ENCODE results near the gene USH1G.

Gene USH1G

DNA sequence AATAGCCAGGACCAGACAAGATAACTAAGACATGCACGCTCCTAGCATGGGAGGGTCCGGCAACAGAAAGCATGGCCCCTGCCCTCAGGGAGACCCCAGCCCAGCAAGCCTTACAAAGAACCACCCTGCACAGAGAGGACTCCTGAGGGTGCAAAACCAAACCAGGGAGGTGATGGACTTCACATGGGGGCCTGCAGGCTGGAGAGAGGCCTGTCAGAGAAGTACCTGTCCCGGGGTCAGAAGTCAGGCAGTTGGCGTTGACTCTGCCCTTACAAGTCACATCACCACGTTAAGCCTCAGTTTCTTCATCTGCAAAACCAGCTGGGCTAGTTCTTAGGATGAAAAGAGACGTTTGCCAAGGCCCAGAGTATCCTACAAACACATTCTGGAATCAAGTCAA is 5.7 kb upstream of the USH1G start:
- WGBS (ENCODE audit: insufficient coverage, insufficient read length): no CpG with 5 or more reads among the region's 6 CpGs
- Histone ChIP-seq H3K4me1 (ENCODE audit: control insufficient read depth, insufficient read depth, low read length) (peaks cover 2% of the 10 kb centered on the region; the same call in 1 of the 2 replicates), H3K27ac (ENCODE audit: low read length) (no peak overlapping the region), H3K9me3 (ENCODE audit: control insufficient read depth, insufficient read depth, low read length) (no peaks in the 10 kb centered on the region), H3K27me3 (ENCODE audit: control insufficient read depth, insufficient read depth, low read length) (peaks cover 29% of the 10 kb centered on the region), H3K4me3 (ENCODE audit: low read length) (no peak overlapping the region), H3K36me3 (ENCODE audit: control insufficient read depth, insufficient read depth, low read length) (no peaks in the 10 kb centered on the region; the same call in 1 of the 2 replicates)
- DNase-seq (ENCODE audit: low read depth, low spot score): no peak

DNA sequence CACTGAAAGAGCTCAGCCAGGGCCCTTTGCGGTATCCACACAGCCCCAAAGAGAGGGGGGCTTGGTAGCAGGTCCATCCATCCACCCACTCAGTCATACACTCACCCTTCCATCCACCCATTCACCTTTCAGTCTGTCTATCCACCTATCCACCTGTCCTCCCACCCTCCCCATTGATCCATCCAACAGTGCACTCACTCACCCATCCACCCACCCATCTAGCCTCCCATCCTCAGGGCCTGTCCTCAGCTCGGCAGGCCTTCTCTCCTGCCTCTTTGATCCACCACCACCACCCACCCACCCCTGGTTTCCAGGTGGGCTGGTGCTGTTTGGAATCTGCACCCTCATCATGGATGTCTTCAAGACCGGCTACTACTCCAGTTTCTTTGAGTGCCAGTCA is 2.2 kb upstream of the USH1G start:
- no CpG with 5 or more reads among the region's 3 CpGs for WGBS (ENCODE audit: insufficient coverage, insufficient read length)
- H3K4me3 ChIP-seq (ENCODE audit: low read length): no peak overlapping the region
- peaks cover 10% of the 10 kb centered on the region for H3K4me1 ChIP-seq (ENCODE audit: control insufficient read depth, insufficient read depth, low read length)
- no peaks in the 10 kb centered on the region; the same call in 1 of the 2 replicates for H3K36me3 ChIP-seq (ENCODE audit: control insufficient read depth, insufficient read depth, low read length)
- H3K27me3 ChIP-seq (ENCODE audit: control insufficient read depth, insufficient read depth, low read length): peaks cover 40% of the 10 kb centered on the region
- H3K27ac ChIP-seq (ENCODE audit: low read length): no peak overlapping the region
- H3K9me3 ChIP-seq (ENCODE audit: control insufficient read depth, insufficient read depth, low read length): no peaks in the 10 kb centered on the region
- DNase-seq (ENCODE audit: low read depth, low spot score): no peak

DNA sequence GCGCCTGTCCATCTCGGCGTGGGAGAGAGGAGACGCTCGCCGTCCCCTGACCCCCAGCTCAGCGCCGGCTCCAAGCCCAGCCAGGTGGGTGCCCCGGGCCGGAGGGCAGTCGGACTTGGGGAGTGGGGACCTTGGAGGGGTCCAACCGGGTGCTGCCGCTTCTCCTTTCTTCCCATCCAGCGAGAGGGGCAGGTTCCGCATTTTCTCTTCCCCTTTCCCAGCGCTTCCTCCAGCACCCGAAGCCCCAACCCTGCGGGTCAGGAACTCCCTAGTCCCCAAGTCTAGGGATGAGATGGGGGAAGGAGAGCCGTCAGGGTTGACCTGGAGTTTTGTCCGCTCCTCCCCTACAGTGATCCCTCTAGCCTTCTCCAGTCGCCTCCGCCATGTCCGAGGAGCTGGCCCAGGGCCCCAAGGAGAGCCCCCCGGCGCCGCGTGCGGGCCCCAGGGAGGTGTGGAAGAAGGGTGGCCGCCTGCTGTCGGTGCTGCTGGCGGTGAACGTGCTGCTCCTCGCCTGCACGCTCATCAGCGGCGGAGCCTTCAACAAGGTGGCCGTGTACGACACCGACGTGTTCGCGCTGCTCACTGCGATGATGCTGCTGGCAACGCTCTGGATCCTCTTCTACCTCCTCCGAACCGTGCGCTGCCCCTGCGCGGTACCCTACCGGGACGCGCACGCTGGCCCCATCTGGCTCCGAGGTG is 1.3 kb upstream of the USH1G start, which contains the start of gene OTOP2:
Gene OTOP2, plus strand, starts transcription at position 24 of the 699 bp plus-strand sequence. Its CDS starts 360 bp downstream, at position 384.
- DNase-seq (ENCODE audit: low read depth, low spot score): no peak
- Histone ChIP-seq H3K4me1 (ENCODE audit: control insufficient read depth, insufficient read depth, low read length) (peaks cover 10% of the 10 kb centered on the region), H3K36me3 (ENCODE audit: control insufficient read depth, insufficient read depth, low read length) (no peaks in the 10 kb centered on the region; the same call in 1 of the 2 replicates), H3K4me3 (ENCODE audit: low read length) (peak within 1 kb of the TSS; percentile 30; the same call in 1 of the 2 replicates), H3K27ac (ENCODE audit: low read length) (no peak within 1 kb of the TSS), H3K9me3 (ENCODE audit: control insufficient read depth, insufficient read depth, low read length) (no peaks in the 10 kb centered on the region), H3K27me3 (ENCODE audit: control insufficient read depth, insufficient read depth, low read length) (peaks cover 40% of the 10 kb centered on the region)
- no CpG with 5 or more reads among the region's 54 CpGs for WGBS (ENCODE audit: insufficient coverage, insufficient read length)

DNA sequence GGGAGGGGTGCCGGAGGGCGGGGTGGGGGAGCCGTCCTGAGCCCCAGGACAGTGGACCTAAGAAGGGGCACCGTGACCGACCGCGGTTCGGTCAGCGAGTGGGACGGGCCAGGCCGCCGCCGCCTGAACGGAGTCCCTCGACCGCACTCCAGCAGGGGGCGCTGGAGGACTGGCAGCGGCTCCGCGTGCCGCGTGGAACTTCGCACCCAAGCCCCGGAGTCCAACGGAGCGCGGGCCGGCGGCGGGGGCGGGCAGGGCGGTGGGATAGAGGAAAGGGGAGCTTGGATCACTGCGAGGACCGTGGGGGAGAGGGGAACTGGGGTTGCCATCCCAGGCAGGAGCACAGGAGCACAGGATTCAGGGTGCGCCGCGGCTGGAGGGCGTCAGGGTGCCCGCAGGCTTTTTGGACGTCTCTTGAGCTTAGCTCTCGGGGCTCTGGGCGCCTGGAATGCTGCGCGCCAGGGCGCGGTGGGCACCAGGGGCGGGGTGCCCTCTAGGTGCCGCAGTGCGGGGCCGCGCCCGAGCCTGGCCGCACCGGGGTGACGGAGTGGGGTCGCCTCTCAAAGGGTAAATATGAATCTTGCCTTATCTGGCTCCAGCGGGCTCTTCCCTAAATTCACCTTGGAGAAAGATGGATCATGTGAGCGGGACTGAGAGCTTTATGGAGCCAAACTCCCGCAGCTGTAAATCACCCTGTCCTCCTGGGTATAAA is 639 bp upstream of the USH1G start:
- H3K27ac ChIP-seq (ENCODE audit: low read length): no peak overlapping the region
- no peaks in the 10 kb centered on the region for H3K9me3 ChIP-seq (ENCODE audit: control insufficient read depth, insufficient read depth, low read length)
- H3K27me3 ChIP-seq (ENCODE audit: control insufficient read depth, insufficient read depth, low read length): peaks cover 40% of the 10 kb centered on the region
- peaks cover 10% of the 10 kb centered on the region for H3K4me1 ChIP-seq (ENCODE audit: control insufficient read depth, insufficient read depth, low read length)
- H3K36me3 ChIP-seq (ENCODE audit: control insufficient read depth, insufficient read depth, low read length): no peaks in the 10 kb centered on the region; the same call in 1 of the 2 replicates
- WGBS (ENCODE audit: insufficient coverage, insufficient read length): no CpG with 5 or more reads among the region's 59 CpGs
- peak overlapping the region; percentile 30; the same call in 1 of the 2 replicates for H3K4me3 ChIP-seq (ENCODE audit: low read length)
- no peak for DNase-seq (ENCODE audit: low read depth, low spot score)

DNA sequence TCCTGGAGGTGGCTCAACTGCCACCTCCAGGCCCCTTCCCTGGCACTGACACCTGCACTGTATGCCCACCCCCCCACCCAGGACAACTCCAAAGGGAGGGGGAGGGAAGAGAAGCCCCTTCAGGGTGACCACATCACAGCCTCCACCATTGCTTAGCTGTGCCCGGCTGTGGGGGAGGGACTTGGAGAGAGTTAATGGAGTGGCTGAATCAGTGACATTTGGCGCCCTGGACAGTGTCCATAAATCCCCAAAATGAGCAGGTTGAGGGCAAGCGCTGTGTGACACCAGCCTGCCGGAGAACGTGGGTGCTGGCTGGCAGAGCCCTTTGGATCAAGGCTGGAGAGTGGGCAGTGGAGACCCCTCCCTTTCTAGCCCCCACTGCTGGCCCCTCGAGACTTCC is 883 bp downstream of the USH1G start:
- no CpG with 5 or more reads among the region's 6 CpGs for WGBS (ENCODE audit: insufficient coverage, insufficient read length)
- no peak for DNase-seq (ENCODE audit: low read depth, low spot score)
- H3K27me3 ChIP-seq (ENCODE audit: control insufficient read depth, insufficient read depth, low read length): peaks cover 40% of the 10 kb centered on the region
- no peaks in the 10 kb centered on the region for H3K9me3 ChIP-seq (ENCODE audit: control insufficient read depth, insufficient read depth, low read length)
- peaks cover 10% of the 10 kb centered on the region for H3K4me1 ChIP-seq (ENCODE audit: control insufficient read depth, insufficient read depth, low read length)
- H3K36me3 ChIP-seq (ENCODE audit: control insufficient read depth, insufficient read depth, low read length): no peaks in the 10 kb centered on the region; the same call in 1 of the 2 replicates
- no peak overlapping the region for H3K27ac ChIP-seq (ENCODE audit: low read length)
- no peak overlapping the region for H3K4me3 ChIP-seq (ENCODE audit: low read length)

DNA sequence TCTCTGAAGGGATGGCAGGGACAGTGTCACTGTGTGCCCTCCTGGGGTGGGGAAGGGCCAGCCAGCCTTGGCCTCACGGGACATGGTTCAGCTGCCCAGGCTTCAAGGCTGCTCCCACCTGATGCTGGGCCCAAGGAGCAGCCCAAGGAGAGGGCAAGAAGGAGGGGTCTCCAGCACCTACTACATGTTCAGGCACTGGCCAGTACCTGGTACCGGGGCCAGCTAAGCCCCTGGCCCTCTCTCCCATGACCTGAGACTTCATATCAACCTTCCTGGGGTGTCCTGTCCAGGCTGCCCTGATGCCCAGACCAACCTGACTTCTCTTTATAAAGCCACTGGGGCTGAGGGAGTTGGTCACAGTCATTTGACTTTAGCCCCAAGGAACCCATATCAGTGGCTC is 1.3 kb downstream of the USH1G start:
- Histone ChIP-seq H3K36me3 (ENCODE audit: control insufficient read depth, insufficient read depth, low read length) (no peaks in the 10 kb centered on the region; the same call in 1 of the 2 replicates), H3K9me3 (ENCODE audit: control insufficient read depth, insufficient read depth, low read length) (no peaks in the 10 kb centered on the region), H3K27ac (ENCODE audit: low read length) (no peak overlapping the region), H3K4me3 (ENCODE audit: low read length) (no peak overlapping the region), H3K27me3 (ENCODE audit: control insufficient read depth, insufficient read depth, low read length) (peaks cover 37% of the 10 kb centered on the region), H3K4me1 (ENCODE audit: control insufficient read depth, insufficient read depth, low read length) (peaks cover 10% of the 10 kb centered on the region)
- no CpG with 5 or more reads among the region's 2 CpGs for WGBS (ENCODE audit: insufficient coverage, insufficient read length)
- no peak for DNase-seq (ENCODE audit: low read depth, low spot score)

DNA sequence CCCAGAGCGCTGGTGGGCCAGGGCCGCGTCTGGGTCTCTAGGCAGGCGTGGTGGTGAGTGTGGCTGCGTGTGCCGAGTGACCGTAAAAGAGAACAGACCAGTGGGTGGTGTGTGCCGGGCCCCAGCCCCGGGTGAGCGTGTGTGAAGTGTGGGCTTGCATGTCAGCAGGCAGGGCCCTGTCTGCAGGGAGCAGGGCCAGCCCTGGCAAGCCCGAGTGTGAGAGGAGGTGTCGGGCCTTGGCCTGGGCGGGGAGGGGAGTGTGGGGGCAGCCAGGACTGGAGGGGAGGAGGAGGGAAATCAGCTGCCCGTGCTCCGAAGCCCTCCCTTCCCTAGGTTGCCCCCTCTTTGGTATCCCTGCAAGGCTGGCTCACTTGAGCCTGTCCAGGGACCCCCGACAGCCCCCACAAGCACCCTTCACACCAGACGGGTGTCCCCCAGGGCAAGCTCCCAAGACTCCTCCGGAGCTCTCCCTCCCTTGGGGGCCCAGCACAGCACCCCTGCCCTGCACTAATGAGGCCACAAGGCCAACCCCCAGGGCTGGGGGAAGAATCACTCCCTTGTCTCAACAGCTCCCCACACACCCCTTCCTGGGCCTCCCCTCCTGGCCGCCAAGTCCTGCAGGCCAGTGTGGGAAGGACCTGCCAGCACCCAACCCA is 1.9 kb downstream of the USH1G start:
- Histone ChIP-seq H3K4me3 (ENCODE audit: low read length) (no peak overlapping the region), H3K36me3 (ENCODE audit: control insufficient read depth, insufficient read depth, low read length) (no peaks in the 10 kb centered on the region; the same call in 1 of the 2 replicates), H3K27ac (ENCODE audit: low read length) (no peak overlapping the region), H3K27me3 (ENCODE audit: control insufficient read depth, insufficient read depth, low read length) (peaks cover 35% of the 10 kb centered on the region), H3K4me1 (ENCODE audit: control insufficient read depth, insufficient read depth, low read length) (peaks cover 10% of the 10 kb centered on the region), H3K9me3 (ENCODE audit: control insufficient read depth, insufficient read depth, low read length) (no peaks in the 10 kb centered on the region)
- no peak for DNase-seq (ENCODE audit: low read depth, low spot score)
- no CpG with 5 or more reads among the region's 19 CpGs for WGBS (ENCODE audit: insufficient coverage, insufficient read length)

DNA sequence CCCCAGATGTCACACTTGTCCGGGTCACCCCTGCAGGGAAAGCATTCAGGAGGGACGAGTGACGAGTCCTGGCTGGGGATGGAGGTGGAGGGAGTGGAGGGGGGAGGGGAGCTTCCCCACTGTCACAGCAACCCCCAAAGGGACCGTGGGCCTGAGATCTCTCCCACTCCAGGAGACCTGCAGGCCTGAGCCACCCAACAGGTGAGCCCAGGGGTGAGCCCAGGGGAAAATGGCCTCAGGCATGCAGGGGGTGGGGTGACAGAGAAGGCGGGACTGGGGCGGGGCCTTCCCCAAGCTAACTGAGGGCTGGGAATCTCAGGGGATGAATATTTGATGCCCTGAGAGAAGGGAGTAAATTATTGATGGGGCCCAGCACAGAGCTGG is 2.4 kb downstream of the USH1G start:
- Histone ChIP-seq H3K36me3 (ENCODE audit: control insufficient read depth, insufficient read depth, low read length) (no peaks in the 10 kb centered on the region; the same call in 1 of the 2 replicates), H3K27ac (ENCODE audit: low read length) (no peak overlapping the region), H3K27me3 (ENCODE audit: control insufficient read depth, insufficient read depth, low read length) (peaks cover 29% of the 10 kb centered on the region), H3K4me1 (ENCODE audit: control insufficient read depth, insufficient read depth, low read length) (peaks cover 10% of the 10 kb centered on the region), H3K4me3 (ENCODE audit: low read length) (no peak overlapping the region), H3K9me3 (ENCODE audit: control insufficient read depth, insufficient read depth, low read length) (no peaks in the 10 kb centered on the region)
- no CpG with 5 or more reads among the region's 6 CpGs for WGBS (ENCODE audit: insufficient coverage, insufficient read length)
- no peak for DNase-seq (ENCODE audit: low read depth, low spot score)

DNA sequence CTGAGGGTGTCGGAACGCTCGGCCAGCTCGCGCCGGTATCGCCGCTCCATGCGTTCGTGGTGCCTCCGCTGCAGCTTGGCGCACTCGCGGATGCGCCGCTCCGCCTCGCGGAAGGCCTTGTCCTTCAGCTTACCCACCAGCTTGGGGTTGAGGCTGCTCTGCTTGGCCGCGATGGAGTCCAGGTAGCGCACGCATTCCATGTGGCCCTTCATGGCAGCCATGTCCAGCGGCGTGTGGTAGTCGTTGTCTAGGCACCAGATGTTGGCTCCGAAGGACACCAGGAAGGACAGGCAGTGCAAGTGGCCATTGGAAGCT is 2.8 kb downstream of the USH1G start:
- Histone ChIP-seq H3K9me3 (ENCODE audit: control insufficient read depth, insufficient read depth, low read length) (no peaks in the 10 kb centered on the region), H3K27ac (ENCODE audit: low read length) (no peak overlapping the region), H3K4me3 (ENCODE audit: low read length) (no peak overlapping the region), H3K27me3 (ENCODE audit: control insufficient read depth, insufficient read depth, low read length) (peaks cover 26% of the 10 kb centered on the region), H3K36me3 (ENCODE audit: control insufficient read depth, insufficient read depth, low read length) (no peaks in the 10 kb centered on the region; the same call in 1 of the 2 replicates), H3K4me1 (ENCODE audit: control insufficient read depth, insufficient read depth, low read length) (peaks cover 10% of the 10 kb centered on the region)
- no CpG with 5 or more reads among the region's 27 CpGs for WGBS (ENCODE audit: insufficient coverage, insufficient read length)
- no peak for DNase-seq (ENCODE audit: low read depth, low spot score)

DNA sequence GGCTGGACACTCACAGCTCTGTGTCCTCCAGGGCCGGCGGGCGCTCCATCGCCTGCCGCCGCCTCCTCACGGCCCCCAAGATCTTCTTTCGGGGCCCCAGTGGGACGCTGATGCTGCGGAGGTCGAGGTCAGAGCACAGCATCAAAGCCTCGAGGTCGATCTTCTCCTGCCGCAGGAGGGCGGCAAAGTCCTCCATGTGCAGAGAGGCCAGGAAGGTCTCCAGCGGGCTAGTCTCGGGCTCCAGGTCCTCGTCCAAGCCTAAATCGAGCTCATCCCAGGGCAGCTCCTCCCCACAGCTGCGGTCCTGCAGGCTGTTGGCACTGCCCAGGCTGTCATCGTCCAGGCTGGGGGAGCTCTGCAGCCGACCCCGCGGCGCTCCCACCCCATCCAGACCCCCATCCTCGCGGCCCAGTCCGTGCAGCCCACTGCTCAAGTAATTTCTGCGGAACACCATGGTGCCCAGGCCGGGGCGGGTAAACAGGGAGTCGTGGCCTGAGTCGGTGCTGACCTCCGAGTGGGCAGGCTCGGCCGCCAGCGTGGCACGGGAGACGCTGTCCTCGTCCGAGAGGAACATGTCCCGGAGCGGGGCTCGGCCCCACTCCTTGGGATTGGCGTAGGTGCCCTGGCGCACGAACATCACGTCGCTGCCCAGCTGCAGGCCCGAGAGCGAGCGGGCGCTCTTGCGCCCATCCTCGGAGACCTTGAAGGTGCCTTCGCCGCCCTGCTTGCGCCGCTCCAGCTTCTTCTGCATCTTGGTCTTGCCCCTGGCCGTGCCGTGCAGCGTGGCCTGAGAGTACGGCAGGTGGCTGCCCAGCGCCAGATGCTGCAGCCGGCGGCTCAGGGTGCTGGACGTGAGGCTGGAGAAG is 3.4 kb downstream of the USH1G start:
- Histone ChIP-seq H3K27ac (ENCODE audit: low read length) (no peak overlapping the region), H3K4me3 (ENCODE audit: low read length) (no peak overlapping the region), H3K27me3 (ENCODE audit: control insufficient read depth, insufficient read depth, low read length) (peaks cover 20% of the 10 kb centered on the region), H3K36me3 (ENCODE audit: control insufficient read depth, insufficient read depth, low read length) (no peaks in the 10 kb centered on the region; the same call in 1 of the 2 replicates), H3K4me1 (ENCODE audit: control insufficient read depth, insufficient read depth, low read length) (peaks cover 9% of the 10 kb centered on the region), H3K9me3 (ENCODE audit: control insufficient read depth, insufficient read depth, low read length) (no peaks in the 10 kb centered on the region)
- WGBS (ENCODE audit: insufficient coverage, insufficient read length): no CpG with 5 or more reads among the region's 67 CpGs
- peak; percentile 22 for DNase-seq (ENCODE audit: low read depth, low spot score)
